Right lobe of liver (tissue), 6 donors: ENCODE measurements around the gene SLC15A1. TPM values are rescaled to one million over a fixed set of nuclear protein-coding genes. Genes with fewer than 3 reads are reported as not detected.

Experiments
- ATAC-seq, 4 donors: fragments of 200-7000 bp; cut with Tn5 transposase; one replicate each; pipeline ENCODE4 v1.9.1; 2020; ENCODE audit warnings: mild to moderate bottlenecking in 4 of 4, moderate library complexity in 4 of 4
- DNase-seq, 3 donors: peaks; one replicate each; pipeline ENCODE4 v3.0.0-alpha.2; 2020
- H3K27ac ChIP-seq, 3 donors: fragments of 200-600 bp; one replicate each; pipeline ENCODE4 v1.8.0; 2022
- H3K27me3 ChIP-seq, 2 donors: fragments of 200-600 bp; one replicate each; pipeline ENCODE4 v1.8.0; 2022
- H3K36me3 ChIP-seq, 4 donors: fragments of 200-600 bp; sonication (generic) in 1 of 4; one replicate each; pipeline versions ENCODE4 v1.5.1 to v1.8.0; 2017 to 2022; ENCODE audit warnings: control low read depth in 1 of 4
- H3K4me1 ChIP-seq, 4 donors: fragments of 200-600 bp; sonication (generic) in 1 of 4; one replicate each; pipeline versions ENCODE4 v1.5.1 to v1.8.0; 2017 to 2022; ENCODE audit warnings: control low read depth in 1 of 4
- H3K4me3 ChIP-seq, 3 donors: fragments of 200-600 bp; one replicate each; pipeline ENCODE4 v1.8.0; 2022
- H3K9me3 ChIP-seq, 4 donors: fragments of 200-600 bp; sonication (generic) in 1 of 4; one replicate each; pipeline versions ENCODE4 v1.5.1 to v1.8.0; 2017 to 2022; ENCODE audit warnings: control low read depth in 1 of 4
- CTCF ChIP-seq, 4 donors: fragments of 200-600 bp in 3 of 4; fragments of 450-650 bp in 1 of 4; IDR thresholded peaks; one replicate each; pipeline versions ENCODE4 v1.5.1 to v1.8.0; 2016 to 2022; ENCODE audit warnings: antibody characterized with exemption in 4 of 4, mild to moderate bottlenecking in 2 of 4
- POLR2A ChIP-seq: fragments of 450-650 bp; IDR thresholded peaks from one replicate; pipeline ENCODE4 v1.6.1; 2017; ENCODE audit warnings: antibody characterized with exemption, mild to moderate bottlenecking
- WGBS: methylation state at CpG from one replicate; pipeline ENCODE4 v1.1.6; 2018; ENCODE audit warnings: low coverage, low lambda C conversion rate; ENCODE audit not compliant: insufficient coverage; ENCODE audit errors: missing lambda C conversion rate; 5-methylcytosine and 5-hydroxymethylcytosine counted together
- intact Hi-C, 2 donors: fragments of 100-400 bp; cut with DNase I; formaldehyde crosslinking; loops; one replicate each; pipeline versions ENCODE4 v1.11.2 to v1.14.1; 2022
- total RNA-seq, 6 experiments: library from RNA; depleted of rRNA in 2 of 6; stranded (reverse); fragments of >200 nt in 2 of 6; fragmentation: NEBNext Ultra II Directional in 3 of 6; extraction: Animal tissue kit (Norgen Biotek cat#: 25700) in 3 of 6; gene quantifications; one replicate each; pipeline versions ENCODE4 v1.1.0 to v1.2.4, GENCODE V29; 2016 to 2023
- donor health status: DM: no; HTN: yes; CAD: no.
- donor health status: DM: no; HTN: no; CAD: no.
- donor health status: DM: no; HTN: no; CAD: no.
- donor health status: DM: no; HTN: yes; CAD: no.
- donor health status: DM: no; HTN: yes; CAD: no.

The SLC15A1 gene
- total RNA-seq, 6 experiments from 2014 or later: 13.5 to 26.8 (median 17.3) TPM

- Histone ChIP-seq H3K36me3 (no peaks in the 10 kb centered on the region), H3K9me3 (no peaks in the 10 kb centered on the region), H3K4me1 (peaks cover 0 to 24% (median 9%) of the 10 kb centered on the region in 4 donors), H3K4me3 (no peak overlapping the region), H3K27ac (peak overlapping the region in 2 of 3 donors; percentile 12 to 37), H3K27me3 (no peaks in the 10 kb centered on the region)
- no peak for TF ChIP-seq POLR2A
- peak; percentile 89 to 93 (median 93) for TF ChIP-seq CTCF (IDR thresholded peaks at IDR 0.05)
- 19% methylated on average over 7 of the region's 11 CpGs for WGBS
- DNase-seq: peak; percentile 84 to 92 (median 92)
- intact Hi-C loops: no loop called here
- ATAC-seq: peak; percentile 95 to 98 (median 97)
These were observed 79.4 kb downstream of the SLC15A1 start for GRCh38 chr13:98672947-98673613.

GRCh38 chr13:98668155-98668554 lies 84.3 kb downstream of the SLC15A1 start:
- TF ChIP-seq POLR2A: no peak
- no peak for TF ChIP-seq CTCF (IDR thresholded peaks at IDR 0.05)
- no peaks in the 10 kb centered on the region for H3K36me3 ChIP-seq
- WGBS: 85% methylated on average over 3 of the region's 4 CpGs
- no peaks in the 10 kb centered on the region for H3K27me3 ChIP-seq
- H3K27ac ChIP-seq: no peak overlapping the region
- peaks cover 0 to 48% (median 15%) of the 10 kb centered on the region in 4 donors for H3K4me1 ChIP-seq
- no peaks in the 10 kb centered on the region for H3K9me3 ChIP-seq
- intact Hi-C loops: no loop called here
- ATAC-seq (no peak), DNase-seq (no peak)
- H3K4me3 ChIP-seq: no peak overlapping the region

GRCh38 chr13:98665638-98665995 lies 86.9 kb downstream of the SLC15A1 start:
- intact Hi-C loops: no loop called here

GRCh38 chr13:98664924-98665637 lies 87.4 kb downstream of the SLC15A1 start:
- Histone ChIP-seq H3K9me3 (no peaks in the 10 kb centered on the region), H3K4me1 (peaks cover 0 to 39% (median 11%) of the 10 kb centered on the region in 4 donors), H3K36me3 (no peaks in the 10 kb centered on the region), H3K27ac (peak overlapping the region in 2 of 3 donors; percentile 27 to 79), H3K4me3 (no peak overlapping the region), H3K27me3 (no peaks in the 10 kb centered on the region)
- no peak for TF ChIP-seq POLR2A
- TF ChIP-seq CTCF (IDR thresholded peaks at IDR 0.05): no peak
- ATAC-seq: peak; percentile 80 to 85 (median 84)
- intact Hi-C loops: no loop called here
- WGBS: 57% methylated on average over 3 of the region's 3 CpGs
- no peak for DNase-seq

More at GRCh38 chr13:98665638-98665995, 86.9 kb downstream of the SLC15A1 start:
- Histone ChIP-seq H3K4me3 (no peak overlapping the region), H3K9me3 (no peaks in the 10 kb centered on the region), H3K4me1 (peaks cover 0 to 39% (median 11%) of the 10 kb centered on the region in 4 donors), H3K36me3 (no peaks in the 10 kb centered on the region), H3K27ac (peak overlapping the region in 2 of 3 donors; percentile 37 to 79), H3K27me3 (no peaks in the 10 kb centered on the region)
- no peak for TF ChIP-seq POLR2A
- TF ChIP-seq CTCF (IDR thresholded peaks at IDR 0.05): no peak
- peak; percentile 77 to 87 (median 82) for ATAC-seq
- DNase-seq: no peak
